GM18502 (cell line): ENCODE data around the gene IFITM1.
"Not testable (repeated sequence)": the region's sequence is repeated elsewhere in the genome, so short reads cannot be mapped to it uniquely, and the experiment has no call there.

Experiments
- ATAC-seq: cut with Tn5 transposase; IDR thresholded peaks from one replicate; pipeline ENCODE4 v1.9.1; 2021; ENCODE audit warnings: mild to moderate bottlenecking; ENCODE audit not compliant: unreplicated experiment, poor library complexity

The IFITM1 gene

GRCh38 chr11:337711-338110 is 23.9 kb downstream of the IFITM1 start:
- ATAC-seq: no peak

- no peak for ATAC-seq
Measured at GRCh38 chr11:339963-340362, 26.1 kb downstream of the IFITM1 start.

- no peak for ATAC-seq
Measured at GRCh38 chr11:340539-341512, 27.0 kb downstream of the IFITM1 start.

GRCh38 chr11:342328-342727 is 28.5 kb downstream of the IFITM1 start:
- no peak for ATAC-seq

GRCh38 chr11:344836-345578 is 31.2 kb downstream of the IFITM1 start:
- ATAC-seq: no peak

- no peak for ATAC-seq
Measured at GRCh38 chr11:346529-346928, 32.7 kb downstream of the IFITM1 start.

- not testable (repeated sequence) for ATAC-seq
Measured at GRCh38 chr11:349270-349954, 35.6 kb downstream of the IFITM1 start.

GRCh38 chr11:350033-350722 is 36.3 kb downstream of the IFITM1 start:
- not testable (repeated sequence) for ATAC-seq

- no peak for ATAC-seq
Measured at GRCh38 chr11:350723-351255, 36.9 kb downstream of the IFITM1 start.

GRCh38 chr11:351411-351810 is 37.6 kb downstream of the IFITM1 start:
- no peak for ATAC-seq

GRCh38 chr11:352456-353031 is 38.7 kb downstream of the IFITM1 start:
- ATAC-seq: no peak

GRCh38 chr11:353179-353873 is 39.5 kb downstream of the IFITM1 start:
- no peak for ATAC-seq

GRCh38 chr11:355581-356458 is 42.0 kb downstream of the IFITM1 start:
- peak; percentile 70 for ATAC-seq

- ATAC-seq: no peak
Measured at GRCh38 chr11:356610-357009, 42.8 kb downstream of the IFITM1 start.

- no peak for ATAC-seq
Measured at GRCh38 chr11:357582-357981, 43.7 kb downstream of the IFITM1 start.

GRCh38 chr11:358129-358800 is 44.4 kb downstream of the IFITM1 start:
- no peak for ATAC-seq

- no peak for ATAC-seq
Measured at GRCh38 chr11:359181-359714, 45.4 kb downstream of the IFITM1 start.
